Pancreas (tissue), 10 donors: Measurements from ENCODE around the gene CLNK. TPM values are rescaled to one million over a fixed set of nuclear protein-coding genes. Genes with fewer than 3 reads are reported as not detected.
A peak's percentile ranks its signal among the peaks of the same experiment; 100 is the strongest.

Experiments used
- ATAC-seq, 4 donors: fragments of 200-7000 bp; cut with Tn5 transposase; one replicate each; pipeline versions ENCODE4 v1.8.0 to v1.9.1; 2020; ENCODE audit warnings: mild to moderate bottlenecking in 4 of 4, moderate library complexity in 4 of 4
- DNase-seq, 6 donors: peaks; one replicate each; pipeline ENCODE4 v3.0.0-alpha.2; 2020
- FAIRE-seq: peaks from 2 replicates; lab custom pipeline; 2012; peaks lifted over from hg19 to GRCh38; lab: Jason Lieb, UNC
- H3K27ac ChIP-seq, 4 donors: fragments of 200-600 bp; sonication (generic); 1 replicate in 3 of 4; 2 replicates in 1 of 4; pipeline versions ENCODE4 v1.5.0 to v1.8.0; 2020
- H3K27me3 ChIP-seq, 4 donors: fragments of 200-600 bp; one replicate each; pipeline ENCODE4 v1.8.0; 2021
- H3K36me3 ChIP-seq, 3 donors: fragments of 200-600 bp; sonication (generic) in 1 of 3; one replicate each; pipeline versions ENCODE4 v1.5.0 to v1.8.0; 2020 to 2021
- H3K4me1 ChIP-seq, 3 donors: fragments of 200-600 bp; one replicate each; pipeline ENCODE4 v1.8.0; 2021
- H3K4me3 ChIP-seq, 4 donors: fragments of 200-600 bp; sonication (generic) in 2 of 4; one replicate each; pipeline versions ENCODE4 v1.5.0 to v1.8.0; 2020 to 2021
- H3K9me3 ChIP-seq, 4 donors: fragments of 200-600 bp; one replicate each; pipeline ENCODE4 v1.8.0; 2021
- WGBS, 2 donors: extraction: QIAGEN DNeasy Blood & Tissue Kit; methylation state at CpG; one replicate each; pipeline ENCODE4 v1.1.7; 2013; 5-methylcytosine and 5-hydroxymethylcytosine counted together
- intact Hi-C, 3 donors: fragments of 100-400 bp; cut with DNase I; formaldehyde crosslinking; loops; one replicate each; pipeline versions ENCODE4 v1.11.1 to v1.14.2; 2022
- polyA plus RNA-seq, 2 donors: library from polyadenylated mRNA; stranded (reverse); fragments of 200-250 nt; gene quantifications; one replicate each; pipeline ENCODE4 v1.2.3, GENCODE V29; 2013
- total RNA-seq, 6 donors: library from RNA; stranded (reverse); fragmentation: NEBNext Ultra II Directional in 4 of 6; extraction: Animal tissue kit (Norgen Biotek cat#: 25700) in 4 of 6; gene quantifications; one replicate each; pipeline versions ENCODE4 v1.2.1 to v1.2.4, GENCODE V29; 2021 to 2023
- TF ChIP-seq, protein P1 (sequence below), 4 donors: fragments of 200-600 bp; sonication (generic) in 3 of 4; IDR thresholded peaks; one replicate each; pipeline versions ENCODE4 v1.5.0 to v1.8.0; 2021; ENCODE audit warnings: antibody characterized with exemption in 4 of 4
- donor health status: healthy with polysubstance abuse.
- donor health status: DM: no; HTN: no; CAD: no; lungs with moderate emphysema.
- donor health status: DM: no; HTN: no; CAD: no.
- donor health status: control.
- donor health status: control.
- donor health status: Bipolar disorder and iron deficiency.
- donor health status: DM: yes; HTN: yes; CAD: no.
- donor health status: DM: no; HTN: no; CAD: no.
- donor health status: DM: no; HTN: no; CAD: no.
- donor health status: DM: yes; HTN: yes; CAD: no.

The CLNK gene
- total and polyA plus RNA-seq, 8 donors: 0.02 to 0.19 (median 0.09) TPM; not detected in 2

DNA sequence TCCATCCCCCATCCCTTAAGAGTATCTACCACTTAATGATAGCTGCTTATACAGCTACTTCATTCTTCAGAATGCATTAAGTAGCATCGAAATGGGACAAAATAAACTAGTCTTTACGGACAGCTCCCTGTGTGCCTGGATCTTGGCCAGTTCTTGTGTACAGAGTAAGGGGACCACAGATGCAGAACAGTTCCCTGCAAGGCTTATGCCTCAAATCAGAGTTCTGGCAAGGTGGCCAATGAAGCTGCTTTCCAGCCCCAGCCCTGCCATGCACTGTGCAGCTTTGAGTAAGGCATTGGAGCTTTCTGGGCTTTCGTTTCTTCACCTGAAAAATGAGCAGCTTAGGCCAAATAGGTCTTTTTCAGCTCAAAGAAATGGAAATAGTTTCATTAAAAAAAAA lies 14.2 kb downstream of the CLNK start:
- 59 to 66% methylated on average over 3 of the region's 3 CpGs for WGBS, 2 donors
- Histone ChIP-seq H3K36me3 (no peaks in the 10 kb centered on the region), H3K4me1 (no peaks in the 10 kb centered on the region), H3K4me3 (no peak overlapping the region), H3K9me3 (no peaks in the 10 kb centered on the region), H3K27ac (no peak overlapping the region), H3K27me3 (no peaks in the 10 kb centered on the region)
- ATAC-seq (no peak), FAIRE-seq (no peak), DNase-seq (no peak)
- TF ChIP-seq, protein P1, sequence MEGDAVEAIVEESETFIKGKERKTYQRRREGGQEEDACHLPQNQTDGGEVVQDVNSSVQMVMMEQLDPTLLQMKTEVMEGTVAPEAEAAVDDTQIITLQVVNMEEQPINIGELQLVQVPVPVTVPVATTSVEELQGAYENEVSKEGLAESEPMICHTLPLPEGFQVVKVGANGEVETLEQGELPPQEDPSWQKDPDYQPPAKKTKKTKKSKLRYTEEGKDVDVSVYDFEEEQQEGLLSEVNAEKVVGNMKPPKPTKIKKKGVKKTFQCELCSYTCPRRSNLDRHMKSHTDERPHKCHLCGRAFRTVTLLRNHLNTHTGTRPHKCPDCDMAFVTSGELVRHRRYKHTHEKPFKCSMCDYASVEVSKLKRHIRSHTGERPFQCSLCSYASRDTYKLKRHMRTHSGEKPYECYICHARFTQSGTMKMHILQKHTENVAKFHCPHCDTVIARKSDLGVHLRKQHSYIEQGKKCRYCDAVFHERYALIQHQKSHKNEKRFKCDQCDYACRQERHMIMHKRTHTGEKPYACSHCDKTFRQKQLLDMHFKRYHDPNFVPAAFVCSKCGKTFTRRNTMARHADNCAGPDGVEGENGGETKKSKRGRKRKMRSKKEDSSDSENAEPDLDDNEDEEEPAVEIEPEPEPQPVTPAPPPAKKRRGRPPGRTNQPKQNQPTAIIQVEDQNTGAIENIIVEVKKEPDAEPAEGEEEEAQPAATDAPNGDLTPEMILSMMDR (IDR thresholded peaks at IDR 0.05): no peak
- intact Hi-C loops: no loop called here

DNA sequence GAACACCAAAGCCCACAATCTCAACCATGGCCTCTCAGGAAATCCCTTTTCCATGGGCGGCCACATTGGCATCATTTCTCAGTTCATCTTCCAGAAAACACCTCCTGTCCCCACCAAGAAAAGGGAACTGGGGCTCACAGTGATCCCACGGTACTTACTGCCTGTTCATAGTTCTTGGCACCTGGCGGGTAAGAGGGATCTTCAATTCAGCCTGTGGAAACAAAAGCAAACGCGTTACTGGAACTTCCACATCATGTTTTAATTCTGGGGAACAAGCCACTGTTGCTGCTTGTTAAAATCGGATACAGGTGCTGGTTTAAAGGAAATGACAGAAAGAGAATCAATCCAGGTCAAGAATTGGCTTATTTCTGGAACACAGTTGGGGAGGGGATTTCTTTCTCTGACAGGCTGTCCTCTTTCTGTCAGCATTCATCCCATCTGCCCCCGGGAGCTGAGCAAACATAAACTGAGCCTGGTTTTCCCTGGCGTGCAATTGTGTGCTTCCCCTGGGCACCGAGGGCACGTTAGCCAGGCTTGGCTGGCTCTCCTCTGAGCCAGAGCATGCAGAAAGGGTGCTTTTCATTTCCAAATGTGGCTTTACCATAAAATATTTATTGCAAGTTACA lies 16.8 kb downstream of the CLNK start:
- H3K9me3 ChIP-seq: no peaks in the 10 kb centered on the region
- FAIRE-seq (no peak), DNase-seq (no peak)

DNA sequence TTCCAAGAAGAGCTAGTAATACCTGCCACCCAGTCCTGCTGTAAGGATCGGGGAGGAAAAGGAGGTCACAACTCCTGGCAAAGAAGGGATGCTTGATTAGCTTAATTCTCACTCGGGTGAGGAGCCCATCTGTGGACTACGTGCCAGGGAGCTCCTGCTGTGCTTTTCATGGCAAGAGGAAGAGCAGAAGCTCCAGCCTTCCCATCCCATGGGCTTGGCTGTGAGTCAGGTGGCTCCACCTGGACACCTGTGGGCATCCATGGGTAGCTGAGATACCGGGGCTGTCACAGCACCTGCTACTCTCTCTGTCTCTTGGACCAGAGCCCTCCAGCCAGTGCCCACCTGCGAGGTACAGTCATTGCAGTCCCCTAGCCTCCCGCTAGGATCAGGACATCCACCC lies 18.0 kb downstream of the CLNK start:
- TF ChIP-seq, protein P1 (IDR thresholded peaks at IDR 0.05): no peak
- no peak overlapping the region for H3K4me3 ChIP-seq
- ATAC-seq (no peak), FAIRE-seq (no peak), DNase-seq (no peak)
- WGBS, 2 donors: 49 to 61% methylated on average over 6 of the region's 6 CpGs
- H3K27me3 ChIP-seq: no peaks in the 10 kb centered on the region
- H3K36me3 ChIP-seq: no peaks in the 10 kb centered on the region
- intact Hi-C loops: no loop called here
- no peaks in the 10 kb centered on the region for H3K4me1 ChIP-seq
- H3K27ac ChIP-seq: no peak overlapping the region
- no peaks in the 10 kb centered on the region for H3K9me3 ChIP-seq

More for the DNA sequence above, 16.8 kb downstream of the CLNK start:
- TF ChIP-seq, protein P1 (IDR thresholded peaks at IDR 0.05): no peak
- Histone ChIP-seq H3K36me3 (no peaks in the 10 kb centered on the region), H3K27ac (no peak overlapping the region), H3K4me1 (no peaks in the 10 kb centered on the region), H3K27me3 (no peaks in the 10 kb centered on the region), H3K4me3 (no peak overlapping the region)
- ATAC-seq: peak in 3 of 4 donors; percentile 44 to 75 (median 62)
- WGBS, 2 donors: 31 to 36% methylated on average over 10 of the region's 10 CpGs
- intact Hi-C loops: no loop called here

DNA sequence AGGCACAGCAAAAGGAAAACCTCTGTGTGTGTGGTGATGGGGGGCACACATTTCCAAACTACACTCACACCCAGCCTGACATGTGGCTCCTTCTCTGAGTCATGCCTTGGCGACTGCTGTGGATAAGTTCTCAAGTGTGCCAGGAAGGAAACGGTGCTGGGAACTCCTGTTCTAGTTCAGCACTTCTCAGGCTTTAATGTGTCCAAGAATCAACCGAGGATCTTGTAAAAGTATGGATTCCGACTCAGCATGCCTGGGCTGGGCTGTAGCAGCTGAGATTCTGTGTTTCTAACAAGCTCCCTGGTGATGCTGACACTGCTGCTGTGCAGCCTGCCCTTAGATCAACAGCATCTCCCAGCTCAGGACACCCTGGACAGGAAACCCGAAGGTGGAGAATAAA lies 20.2 kb downstream of the CLNK start:
- Histone ChIP-seq H3K36me3 (no peaks in the 10 kb centered on the region), H3K4me3 (no peak overlapping the region), H3K27ac (no peak overlapping the region), H3K9me3 (no peaks in the 10 kb centered on the region), H3K4me1 (no peaks in the 10 kb centered on the region), H3K27me3 (no peaks in the 10 kb centered on the region)
- 27 to 47% methylated on average over 5 of the region's 5 CpGs for WGBS, 2 donors
- DNase-seq (no peak), ATAC-seq (peak in 1 of 4 donors; percentile 64), FAIRE-seq (no peak)
- intact Hi-C loops: no loop called here
- TF ChIP-seq, protein P1 (IDR thresholded peaks at IDR 0.05): no peak

DNA sequence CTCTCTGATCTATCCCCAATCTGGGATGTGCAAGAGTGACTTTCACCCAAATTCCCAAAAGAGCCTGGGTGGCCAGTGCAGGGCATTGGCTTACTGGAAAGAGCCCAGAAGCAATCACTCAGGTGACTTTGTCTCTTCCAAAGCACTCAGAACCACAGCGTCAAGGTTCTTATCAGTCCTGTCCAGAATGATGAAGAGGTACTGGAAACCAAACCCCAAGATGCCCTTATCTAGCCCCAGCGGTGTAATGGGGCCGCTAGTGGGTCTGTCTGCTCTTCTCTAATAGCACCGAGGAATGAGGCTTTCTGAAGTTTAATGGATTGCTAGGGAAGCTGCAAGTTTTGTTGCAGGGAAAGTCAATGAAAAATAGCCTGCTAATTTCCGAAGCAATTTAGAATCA lies 21.6 kb downstream of the CLNK start:
- ATAC-seq: no peak
- Histone ChIP-seq H3K27ac (no peak overlapping the region), H3K4me1 (no peaks in the 10 kb centered on the region), H3K27me3 (no peaks in the 10 kb centered on the region), H3K4me3 (no peak overlapping the region), H3K9me3 (no peaks in the 10 kb centered on the region), H3K36me3 (no peaks in the 10 kb centered on the region)
- intact Hi-C loops: no loop called here
- no peak for FAIRE-seq
- DNase-seq: no peak
- 16 to 25% methylated on average over 5 of the region's 5 CpGs for WGBS, 2 donors
- TF ChIP-seq, protein P1 (IDR thresholded peaks at IDR 0.05): no peak
